D721Med (cell line): ENCODE measurements around the gene FUT6.

Experiments used
- DNase-seq: peaks from one replicate; pipeline ENCODE4 v3.0.0; 2011; ENCODE audit warnings: low spot score; ENCODE audit not compliant: insufficient read length
- FAIRE-seq: peaks from 2 replicates; lab custom pipeline; 2011; peaks lifted over from hg19 to GRCh38; lab: Jason Lieb, UNC
- CTCF ChIP-seq: IDR thresholded peaks from 2 replicates; pipeline ENCODE4 v1.5.1; 2012; ENCODE audit warnings: mild to moderate bottlenecking, control low read depth; ENCODE audit not compliant: insufficient read depth; ENCODE audit errors: missing control alignments

FUT6 gene

GRCh38 chr19:5814123-5814851 lies 25.2 kb downstream of the FUT6 start:
- FAIRE-seq (no peak), DNase-seq (no peak)
- TF ChIP-seq CTCF, result no peak

GRCh38 chr19:5811117-5811516 lies 28.4 kb downstream of the FUT6 start:
- no peak for TF ChIP-seq CTCF
- DNase-seq, result no peak
- no peak for FAIRE-seq

GRCh38 chr19:5809469-5809868 lies 30.0 kb downstream of the FUT6 start:
- DNase-seq (no peak), FAIRE-seq (no peak)
- no peak for TF ChIP-seq CTCF

GRCh38 chr19:5809053-5809452 lies 30.4 kb downstream of the FUT6 start:
- no peak for FAIRE-seq
- DNase-seq, result no peak

GRCh38 chr19:5808120-5808816 lies 31.2 kb downstream of the FUT6 start:
- FAIRE-seq (no peak), DNase-seq (no peak)
- TF ChIP-seq CTCF, result no peak

More at GRCh38 chr19:5809053-5809452, 30.4 kb downstream of the FUT6 start:
- no peak for TF ChIP-seq CTCF

GRCh38 chr19:5806905-5807304 lies 32.6 kb downstream of the FUT6 start:
- no peak for TF ChIP-seq CTCF
- DNase-seq (no peak), FAIRE-seq (no peak)

GRCh38 chr19:5806133-5806489 lies 33.4 kb downstream of the FUT6 start:
- DNase-seq (no peak), FAIRE-seq (no peak)
- TF ChIP-seq CTCF, result no peak
